ENCODE measurements around the gene MAGOH.

GRCh38 chr1:53190210-53190611 lies 48.1 kb downstream of the MAGOH start:
- TF ChIP-seq POLR2A (IDR thresholded peaks at IDR 0.05; ENCODE audit: low read length) (no peak), GATA1 (IDR thresholded peaks at IDR 0.05; ENCODE audit: low read depth, low read length) (no peak)

Measured in erythroblast (primary cell).